Panc1 (cell line): ENCODE measurements around the gene ITGA8. TPM values are rescaled to one million over a fixed set of nuclear protein-coding genes. Genes with fewer than 3 reads are reported as not detected.
"Not testable (repeated sequence)": the region's sequence is repeated elsewhere in the genome, so short reads cannot be mapped to it uniquely, and the experiment has no call there.

Experiments used
- ATAC-seq: fragments of 200-7000 bp; cut with Tn5 transposase; 2 replicates; pipeline ENCODE4 v1.9.1; 2020; ENCODE audit warnings: mild to moderate bottlenecking, moderate library complexity
- BruUV-seq: library from RNA; stranded (reverse); fragments of 400-500 nt; replicated peaks from 2 replicates; lab custom pipeline; 2021; lab: Mats Ljungman, UMichigan
- CTCF ChIA-PET: fragments of 300-600 bp; sonication (Branson Sonifier 250); formaldehyde crosslinking; loops from one replicate; lab custom pipeline; 2022; ENCODE audit warnings: antibody characterized with exemption; lab: Charles Lee
- POLR2A ChIA-PET: fragments of 300-600 bp; sonication (Branson Sonifier 250); formaldehyde crosslinking; loops from one replicate; lab custom pipeline; 2022; ENCODE audit warnings: antibody characterized with exemption; lab: Charles Lee
- DNase-seq: peaks from one replicate; pipeline ENCODE4 v3.0.0-alpha.2; 2010; ENCODE audit warnings: low read depth, low spot score
- H3K27ac ChIP-seq: 2 replicates; pipeline ENCODE4 v1.5.1; 2011; ENCODE audit warnings: mild to moderate bottlenecking, low read length, inconsistent platforms
- H3K27me3 ChIP-seq: fragments of 200-500 bp; sonication (Bioruptor generic); 2 replicates; pipeline ENCODE4 v1.6.0; 2014; ENCODE audit warnings: low read length, inconsistent platforms; ENCODE audit not compliant: control insufficient read depth, insufficient read depth
- H3K36me3 ChIP-seq: fragments of 200-500 bp; sonication (Bioruptor generic); 2 replicates; pipeline ENCODE4 v1.5.1; 2014; ENCODE audit warnings: inconsistent platforms, mild to moderate bottlenecking, low read length, moderate library complexity; ENCODE audit not compliant: control insufficient read depth, insufficient read depth
- H3K4me1 ChIP-seq: 2 replicates; pipeline ENCODE4 v1.5.1; 2011; ENCODE audit warnings: inconsistent platforms, mild to moderate bottlenecking, low read length, moderate library complexity; ENCODE audit not compliant: control insufficient read depth, insufficient read depth
- H3K4me3 ChIP-seq, 2 experiments: 2 replicates each; pipeline ENCODE4 v1.5.1; 2011 to 2012; ENCODE audit warnings: low read depth in 2 of 2, low read length in 2 of 2, mild to moderate bottlenecking in 2 of 2, inconsistent platforms in 1 of 2, moderate library complexity in 1 of 2
- H3K9me3 ChIP-seq: fragments of 200-500 bp; sonication (Bioruptor generic); 2 replicates; pipeline ENCODE4 v1.5.1; 2014; ENCODE audit warnings: low read depth, mild to moderate bottlenecking, inconsistent platforms, low read length, moderate library complexity; ENCODE audit not compliant: control insufficient read depth, insufficient read depth
- POLR2AphosphoS5 ChIP-seq: IDR thresholded peaks from 2 replicates; pipeline ENCODE4 v1.6.1; 2012; ENCODE audit warnings: mild to moderate bottlenecking, low read depth, low read length, moderate library complexity
- SIN3A ChIP-seq: IDR thresholded peaks from 2 replicates; pipeline ENCODE4 v1.6.1; 2012; ENCODE audit warnings: low read depth, mild to moderate bottlenecking, low read length, moderate library complexity, borderline replicate concordance; ENCODE audit not compliant: insufficient read depth
- TCF7L2 ChIP-seq: IDR thresholded peaks from 2 replicates; pipeline ENCODE4 v1.6.1; 2011; ENCODE audit warnings: mild to moderate bottlenecking, low read depth, low read length, inconsistent platforms
- in situ Hi-C: cut with HindIII; loops from 2 replicates; pipeline ENCODE4 v1.10.0; 2016; ENCODE audit warnings: low sequenced_read_pairs, low pct_unique_long_range_greater_than_20kb
- intact Hi-C: fragments of 100-400 bp; cut with micrococcal nuclease; formaldehyde crosslinking; loops from one replicate; pipeline ENCODE4 v1.10.0; 2022; ENCODE audit not compliant: unreplicated experiment
- total RNA-seq: library from RNA; stranded (reverse); gene quantifications from one replicate; pipeline ENCODE4 v1.2.1, GENCODE V29; 2021; ENCODE audit not compliant: unreplicated experiment
- TF ChIP-seq, protein P1 (sequence below): fragments of 450-650 bp; IDR thresholded peaks from 2 replicates; pipeline ENCODE4 v1.5.1; 2017; ENCODE audit warnings: mild to moderate bottlenecking
- TF ChIP-seq, protein P2 (sequence below), 2 experiments: IDR thresholded peaks; 2 replicates each; pipeline ENCODE4 v1.6.1; 2011 to 2012; ENCODE audit warnings: low read depth in 2 of 2, control low read depth in 1 of 2, low read length in 1 of 2, mild to moderate bottlenecking in 1 of 2, moderate library complexity in 1 of 2; ENCODE audit not compliant: insufficient read depth in 1 of 2

The ITGA8 gene
- total RNA-seq, 1 experiment from 2014 or later, result 0.18 TPM

DNA sequence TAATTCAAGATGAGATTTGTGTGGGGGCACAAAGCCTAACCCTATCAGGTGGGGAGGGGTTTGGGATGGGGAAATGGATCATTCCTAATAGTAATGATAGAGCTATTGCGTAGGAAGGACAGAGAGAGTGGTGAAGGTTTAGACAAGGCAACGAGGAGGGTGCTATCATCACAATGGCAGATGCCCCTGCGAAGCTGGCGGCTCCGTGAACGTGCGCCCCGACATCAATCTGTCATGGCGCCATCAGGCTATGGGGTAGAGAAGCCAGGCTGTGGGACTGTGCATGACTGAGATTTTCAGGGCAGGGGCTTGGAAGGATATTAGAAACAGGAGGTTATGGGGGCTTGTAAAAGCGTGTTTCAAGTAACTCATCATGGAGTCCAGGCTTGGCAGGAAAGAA lies 157.6 kb downstream of the ITGA8 start:
- Histone ChIP-seq H3K27me3 (no peaks in the 10 kb centered on the region), H3K4me1 (no peaks in the 10 kb centered on the region), H3K36me3 (no peaks in the 10 kb centered on the region), H3K27ac (no peak overlapping the region), H3K4me3 (no peak overlapping the region), H3K9me3 (no peaks in the 10 kb centered on the region)
- ChIA-PET CTCF (no interaction called here), POLR2A (no interaction called here)
- TF ChIP-seq TCF7L2 (no peak), SIN3A (no peak)
- intact Hi-C loops, result no loop called here
- in situ Hi-C loops, result no loop called here
- BruUV-seq, result no TSS peak
- ATAC-seq (no peak), DNase-seq (no peak)

GRCh38 chr10:15558136-15558535 lies 161.6 kb downstream of the ITGA8 start:
- H3K4me1 ChIP-seq, result no peaks in the 10 kb centered on the region
- in situ Hi-C loops (no loop called here), intact Hi-C loops (no loop called here)
- no peak overlapping the region for H3K4me3 ChIP-seq
- no peak overlapping the region for H3K27ac ChIP-seq
- no peaks in the 10 kb centered on the region for H3K9me3 ChIP-seq
- no peak for ATAC-seq
- DNase-seq, result no peak
- BruUV-seq, result no TSS peak
- H3K27me3 ChIP-seq, result no peaks in the 10 kb centered on the region
- POLR2A ChIA-PET, result no interaction called here
- CTCF ChIA-PET, result no interaction called here
- TF ChIP-seq TCF7L2 (no peak), POLR2AphosphoS5 (no peak), SIN3A (no peak)
- TF ChIP-seq, protein P1, sequence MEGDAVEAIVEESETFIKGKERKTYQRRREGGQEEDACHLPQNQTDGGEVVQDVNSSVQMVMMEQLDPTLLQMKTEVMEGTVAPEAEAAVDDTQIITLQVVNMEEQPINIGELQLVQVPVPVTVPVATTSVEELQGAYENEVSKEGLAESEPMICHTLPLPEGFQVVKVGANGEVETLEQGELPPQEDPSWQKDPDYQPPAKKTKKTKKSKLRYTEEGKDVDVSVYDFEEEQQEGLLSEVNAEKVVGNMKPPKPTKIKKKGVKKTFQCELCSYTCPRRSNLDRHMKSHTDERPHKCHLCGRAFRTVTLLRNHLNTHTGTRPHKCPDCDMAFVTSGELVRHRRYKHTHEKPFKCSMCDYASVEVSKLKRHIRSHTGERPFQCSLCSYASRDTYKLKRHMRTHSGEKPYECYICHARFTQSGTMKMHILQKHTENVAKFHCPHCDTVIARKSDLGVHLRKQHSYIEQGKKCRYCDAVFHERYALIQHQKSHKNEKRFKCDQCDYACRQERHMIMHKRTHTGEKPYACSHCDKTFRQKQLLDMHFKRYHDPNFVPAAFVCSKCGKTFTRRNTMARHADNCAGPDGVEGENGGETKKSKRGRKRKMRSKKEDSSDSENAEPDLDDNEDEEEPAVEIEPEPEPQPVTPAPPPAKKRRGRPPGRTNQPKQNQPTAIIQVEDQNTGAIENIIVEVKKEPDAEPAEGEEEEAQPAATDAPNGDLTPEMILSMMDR, result no peak
- TF ChIP-seq, protein P2, sequence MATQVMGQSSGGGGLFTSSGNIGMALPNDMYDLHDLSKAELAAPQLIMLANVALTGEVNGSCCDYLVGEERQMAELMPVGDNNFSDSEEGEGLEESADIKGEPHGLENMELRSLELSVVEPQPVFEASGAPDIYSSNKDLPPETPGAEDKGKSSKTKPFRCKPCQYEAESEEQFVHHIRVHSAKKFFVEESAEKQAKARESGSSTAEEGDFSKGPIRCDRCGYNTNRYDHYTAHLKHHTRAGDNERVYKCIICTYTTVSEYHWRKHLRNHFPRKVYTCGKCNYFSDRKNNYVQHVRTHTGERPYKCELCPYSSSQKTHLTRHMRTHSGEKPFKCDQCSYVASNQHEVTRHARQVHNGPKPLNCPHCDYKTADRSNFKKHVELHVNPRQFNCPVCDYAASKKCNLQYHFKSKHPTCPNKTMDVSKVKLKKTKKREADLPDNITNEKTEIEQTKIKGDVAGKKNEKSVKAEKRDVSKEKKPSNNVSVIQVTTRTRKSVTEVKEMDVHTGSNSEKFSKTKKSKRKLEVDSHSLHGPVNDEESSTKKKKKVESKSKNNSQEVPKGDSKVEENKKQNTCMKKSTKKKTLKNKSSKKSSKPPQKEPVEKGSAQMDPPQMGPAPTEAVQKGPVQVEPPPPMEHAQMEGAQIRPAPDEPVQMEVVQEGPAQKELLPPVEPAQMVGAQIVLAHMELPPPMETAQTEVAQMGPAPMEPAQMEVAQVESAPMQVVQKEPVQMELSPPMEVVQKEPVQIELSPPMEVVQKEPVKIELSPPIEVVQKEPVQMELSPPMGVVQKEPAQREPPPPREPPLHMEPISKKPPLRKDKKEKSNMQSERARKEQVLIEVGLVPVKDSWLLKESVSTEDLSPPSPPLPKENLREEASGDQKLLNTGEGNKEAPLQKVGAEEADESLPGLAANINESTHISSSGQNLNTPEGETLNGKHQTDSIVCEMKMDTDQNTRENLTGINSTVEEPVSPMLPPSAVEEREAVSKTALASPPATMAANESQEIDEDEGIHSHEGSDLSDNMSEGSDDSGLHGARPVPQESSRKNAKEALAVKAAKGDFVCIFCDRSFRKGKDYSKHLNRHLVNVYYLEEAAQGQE (IDR thresholded peaks at IDR 0.05; ENCODE audit: insufficient read depth in 1 of 2, low read depth in 2 of 2, low read length in 1 of 2), result no peak
- no peaks in the 10 kb centered on the region for H3K36me3 ChIP-seq

DNA sequence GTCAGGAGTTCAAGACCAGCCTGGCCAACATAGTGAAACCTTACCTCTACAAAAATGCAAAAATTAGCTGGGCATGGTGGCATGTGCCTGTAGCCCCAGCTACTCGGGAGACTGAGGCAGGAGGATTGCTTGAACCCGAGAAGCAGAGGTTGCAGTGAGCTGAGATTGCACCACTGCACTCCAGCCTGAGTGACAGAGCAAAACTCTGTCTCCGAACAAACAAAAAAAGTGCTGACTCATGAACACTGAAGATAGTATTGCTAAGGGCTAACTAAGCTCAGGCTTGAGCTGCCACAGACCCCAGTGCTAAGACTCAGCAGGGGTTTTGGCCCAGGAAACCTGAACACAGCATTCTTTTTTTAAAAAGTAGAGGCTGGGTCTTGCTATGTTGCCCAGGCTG lies 162.6 kb downstream of the ITGA8 start:
- POLR2A ChIA-PET, BruUV-seq, CTCF ChIA-PET, H3K27ac ChIP-seq, H3K9me3 ChIP-seq, H3K27me3 ChIP-seq, in situ Hi-C loops, H3K4me1 ChIP-seq, H3K4me3 ChIP-seq, DNase-seq, intact Hi-C loops, ATAC-seq, H3K36me3 ChIP-seq: not testable (repeated sequence)
